HepG2 (cell line): ENCODE measurements around the gene MTX1. TPM values are rescaled to one million over a fixed set of nuclear protein-coding genes. Genes with fewer than 3 reads are reported as not detected.
A peak's percentile ranks its signal among the peaks of the same experiment; 100 is the strongest.

Source experiments
- ARID4A ChIP-seq: sonication (generic); formaldehyde crosslinking; IDR thresholded peaks from 2 replicates; pipeline ENCODE4 v1.5.0; 2020; ENCODE audit warnings: mild to moderate bottlenecking, missing genetic modification reagents, borderline replicate concordance
- ATF5 ChIP-seq: sonication (generic); formaldehyde crosslinking; IDR thresholded peaks from 2 replicates; pipeline ENCODE4 v1.4.0; 2020; ENCODE audit warnings: mild to moderate bottlenecking, low read depth, missing genetic modification reagents
- HIC2 ChIP-seq: sonication (generic); formaldehyde crosslinking; IDR thresholded peaks from 2 replicates; pipeline ENCODE4 v1.9.0; 2022; ENCODE audit warnings: low read depth, missing genetic modification reagents
- HNRNPLL ChIP-seq: fragments of 200-400 bp; formaldehyde crosslinking; IDR thresholded peaks from 2 replicates; pipeline ENCODE4 v1.6.1; 2017; ENCODE audit warnings: mild to moderate bottlenecking, low read depth, low read length; ENCODE audit not compliant: poor library complexity, severe bottlenecking
- KAT7 ChIP-seq: IDR thresholded peaks from 2 replicates; pipeline ENCODE4 v1.6.1; 2018; ENCODE audit warnings: borderline replicate concordance, missing compliant biosample characterization
- MTA1 ChIP-seq: sonication (generic); formaldehyde crosslinking; IDR thresholded peaks from 2 replicates; pipeline ENCODE4 v1.4.0; 2020; ENCODE audit warnings: missing genetic modification reagents, mild to moderate bottlenecking, borderline replicate concordance
- MXD1 ChIP-seq: sonication (generic); formaldehyde crosslinking; IDR thresholded peaks from 2 replicates; pipeline ENCODE4 v1.4.0; 2020; ENCODE audit warnings: mild to moderate bottlenecking, missing genetic modification reagents
- RNF2 ChIP-seq: fragments of 450-650 bp; conservative IDR thresholded peaks from 2 replicates; pipeline ENCODE4 v1.6.1; 2016; ENCODE audit warnings: low read depth
- XRCC5 ChIP-seq: fragments of 200-400 bp; formaldehyde crosslinking; optimal IDR thresholded peaks from 2 replicates; pipeline ENCODE3; 2017; ENCODE audit warnings: mild to moderate bottlenecking, low read length
- ZFP37 ChIP-seq: sonication (generic); formaldehyde crosslinking; IDR thresholded peaks from 2 replicates; pipeline ENCODE4 v1.4.0; 2020; ENCODE audit warnings: missing genetic modification reagents, borderline replicate concordance
- ZNF407 ChIP-seq: sonication (generic); formaldehyde crosslinking; IDR thresholded peaks from one replicate; pipeline ENCODE4 v1.5.1; 2020; ENCODE audit warnings: mild to moderate bottlenecking, missing genetic modification reagents; ENCODE audit errors: not compliant biosample characterization
- ZNF691 ChIP-seq: sonication (generic); formaldehyde crosslinking; IDR thresholded peaks from 2 replicates; pipeline ENCODE4 v1.4.0; 2020; ENCODE audit warnings: missing genetic modification reagents, low read depth, mild to moderate bottlenecking, borderline replicate concordance
- polyA plus RNA-seq, 8 experiments: library from polyadenylated mRNA; depleted of rRNA in 3 of 8; stranded (reverse) in 7 of 8; unstranded in 1 of 8; fragments of >200 nt; fragmentation: Illumina TruSeq in 4 of 8; extraction: Trizol in 4 of 8; gene quantifications; 2 replicates each; pipeline versions ENCODE4 v1.2.1 to v1.2.3, GENCODE V29; 2011 to 2016; ENCODE audit warnings: low read depth in 4 of 8, missing spikeins in 1 of 8, mixed read lengths in 1 of 8; ENCODE audit not compliant: insufficient read depth in 1 of 8
- total RNA-seq, 5 experiments: library from RNA; depleted of rRNA; stranded (reverse); fragments of >200 nt; fragmentation: Illumina TruSeq; extraction: Trizol; gene quantifications; 2 replicates each; pipeline ENCODE4 v1.2.3, GENCODE V29; 2016; ENCODE audit warnings: low read depth in 1 of 5

MTX1 gene
- total and polyA plus RNA-seq, 2 of the 13 experiments (the other 11 are each of a cell fraction or from before 2014, with no cell fraction given) = 64.5 to 72.6 TPM

- TF ChIP-seq ZNF691 (CRISPR knock-in tag) = peak; percentile 65; the same call in 1 of the 2 replicates
- no peak for TF ChIP-seq KAT7 (CRISPR knock-in tag)
- TF ChIP-seq MXD1 (CRISPR knock-in tag) = peak; percentile 79
- peak; percentile 51 for TF ChIP-seq ZNF407 (CRISPR knock-in tag)
- TF ChIP-seq HNRNPLL = no peak
- TF ChIP-seq MTA1 (CRISPR knock-in tag) = no peak
- TF ChIP-seq RNF2 = 0 out of 2 replicates have a peak, but pooled peaks have one; percentile 70
- TF ChIP-seq XRCC5 = no peak
- TF ChIP-seq ZFP37 (CRISPR knock-in tag) = no peak
- no peak for TF ChIP-seq HIC2 (CRISPR knock-in tag)
- TF ChIP-seq ATF5 (CRISPR knock-in tag) = peak; percentile 59; the same call in 1 of the 2 replicates
- TF ChIP-seq ARID4A = peak; percentile 79
Measured at GRCh38 chr1:155226910-155227260, 18.4 kb downstream of the MTX1 start (continued).
